ENCODE data around the gene ABLIM2. TPM values are rescaled to one million over a fixed set of nuclear protein-coding genes. Genes with fewer than 3 reads are reported as not detected.

ABLIM2 gene
- polyA plus RNA-seq, 3 donors, result 0.21 TPM; not detected in 2

DNA sequence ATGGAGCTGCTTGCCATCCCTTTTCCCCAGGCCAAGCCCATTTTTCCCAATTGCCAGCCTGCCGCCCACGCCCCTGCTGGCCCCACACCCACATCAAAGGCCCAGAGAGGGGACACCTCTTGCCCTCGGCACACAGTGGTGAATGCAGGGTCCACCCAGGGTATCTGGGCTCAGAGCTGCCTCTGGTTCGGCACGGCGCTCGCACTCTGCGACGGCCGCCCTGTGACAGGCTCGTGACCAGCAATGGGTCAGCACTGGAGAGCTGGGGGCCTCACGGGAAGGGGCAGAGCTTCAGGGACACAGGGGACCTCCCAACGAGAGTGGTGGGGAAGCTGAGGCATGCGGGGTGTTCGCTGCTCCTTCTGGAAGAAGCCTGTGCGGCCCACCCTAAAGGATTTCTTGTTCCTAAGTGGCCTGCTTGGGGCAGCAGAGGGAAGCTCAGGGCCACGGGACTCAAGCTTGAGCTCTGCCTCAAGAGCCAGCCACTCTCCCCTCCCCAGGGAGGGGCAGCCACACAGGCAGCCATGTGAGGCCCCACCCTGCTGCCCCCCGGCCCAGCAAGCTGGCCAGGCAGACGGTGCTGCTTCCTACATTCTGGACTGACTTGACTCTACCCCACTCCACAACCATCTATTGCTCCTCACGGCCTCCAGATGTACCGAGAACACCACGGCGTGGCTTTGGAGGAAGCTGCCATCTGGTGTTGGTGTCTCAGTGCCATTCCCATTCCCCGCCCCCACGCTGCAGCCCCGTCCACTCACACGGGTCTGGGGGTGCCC is 73.7 kb downstream of the ABLIM2 start:
- peaks cover 0 to 2% of the 10 kb centered on the region in 2 donors for H3K27me3 ChIP-seq (ENCODE audit: control insufficient read depth in 2 of 2, insufficient read depth in 2 of 2, low read length in 2 of 2)
- no peak overlapping the region for H3K4me3 ChIP-seq (replicated peaks in 1 of 3; ENCODE audit: low read depth in 2 of 3, low read length in 3 of 3)
- no peak overlapping the region for H3K4me2 ChIP-seq (replicated peaks; ENCODE audit: extremely low read depth, low read length, poor library complexity, severe bottlenecking)
- H3K36me3 Mint-ChIP-seq, result no peaks in the 10 kb centered on the region
- no peaks in the 10 kb centered on the region for H3K4me1 Mint-ChIP-seq
- H3K27ac Mint-ChIP-seq, result no peak overlapping the region
- H3K4me3 Mint-ChIP-seq, result no peak overlapping the region
- H3K36me3 ChIP-seq (replicated peaks in 1 of 2; ENCODE audit: control insufficient read depth in 1 of 2, insufficient read depth in 2 of 2, low read length in 2 of 2), result no peaks in the 10 kb centered on the region
- no peak overlapping the region for H3K9ac ChIP-seq (ENCODE audit: insufficient read depth, low read length, poor library complexity, severe bottlenecking)
- no peak for DNase-seq
- no peaks in the 10 kb centered on the region for H3K9me3 Mint-ChIP-seq
- WGBS (ENCODE audit: insufficient coverage), result 82% methylated on average over 26 of the region's 27 CpGs
- intact Hi-C loops (cut with micrococcal nuclease), result no loop called here
- H3K79me2 ChIP-seq (ENCODE audit: insufficient read depth, low read length), result no peaks in the 10 kb centered on the region
- no peak overlapping the region for H2AFZ ChIP-seq (ENCODE audit: insufficient read depth, low read depth, low read length, poor library complexity, severe bottlenecking)
- no peaks in the 10 kb centered on the region for H3K4me1 ChIP-seq (ENCODE audit: control insufficient read depth in 1 of 2, insufficient read depth in 2 of 2, low read length in 2 of 2)
- H3K9me3 ChIP-seq (replicated peaks in 1 of 2; ENCODE audit: control insufficient read depth in 1 of 2, insufficient read depth in 1 of 2, low read length in 2 of 2), result no peaks in the 10 kb centered on the region
- H4K20me1 ChIP-seq (ENCODE audit: insufficient read depth, low read length), result no peaks in the 10 kb centered on the region
- peaks cover 4 to 16% (median 11%) of the 10 kb centered on the region in 3 donors for H3K27me3 Mint-ChIP-seq (ENCODE audit: low read depth in 3 of 3)
- TF ChIP-seq, protein P1, sequence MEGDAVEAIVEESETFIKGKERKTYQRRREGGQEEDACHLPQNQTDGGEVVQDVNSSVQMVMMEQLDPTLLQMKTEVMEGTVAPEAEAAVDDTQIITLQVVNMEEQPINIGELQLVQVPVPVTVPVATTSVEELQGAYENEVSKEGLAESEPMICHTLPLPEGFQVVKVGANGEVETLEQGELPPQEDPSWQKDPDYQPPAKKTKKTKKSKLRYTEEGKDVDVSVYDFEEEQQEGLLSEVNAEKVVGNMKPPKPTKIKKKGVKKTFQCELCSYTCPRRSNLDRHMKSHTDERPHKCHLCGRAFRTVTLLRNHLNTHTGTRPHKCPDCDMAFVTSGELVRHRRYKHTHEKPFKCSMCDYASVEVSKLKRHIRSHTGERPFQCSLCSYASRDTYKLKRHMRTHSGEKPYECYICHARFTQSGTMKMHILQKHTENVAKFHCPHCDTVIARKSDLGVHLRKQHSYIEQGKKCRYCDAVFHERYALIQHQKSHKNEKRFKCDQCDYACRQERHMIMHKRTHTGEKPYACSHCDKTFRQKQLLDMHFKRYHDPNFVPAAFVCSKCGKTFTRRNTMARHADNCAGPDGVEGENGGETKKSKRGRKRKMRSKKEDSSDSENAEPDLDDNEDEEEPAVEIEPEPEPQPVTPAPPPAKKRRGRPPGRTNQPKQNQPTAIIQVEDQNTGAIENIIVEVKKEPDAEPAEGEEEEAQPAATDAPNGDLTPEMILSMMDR (IDR thresholded peaks at IDR 0.05), result no peak
- no peak overlapping the region for H3K27ac ChIP-seq (ENCODE audit: low read depth in 1 of 2, low read length in 2 of 2)

GRCh38 chr4:8084031-8084660 is 74.5 kb downstream of the ABLIM2 start:
- 89% methylated on average over 17 of the region's 17 CpGs for WGBS (ENCODE audit: insufficient coverage)
- no peak overlapping the region for H3K4me2 ChIP-seq (replicated peaks; ENCODE audit: extremely low read depth, low read length, poor library complexity, severe bottlenecking)
- Mint-ChIP-seq H3K27me3 (ENCODE audit: low read depth in 3 of 3) (peaks cover 5 to 21% (median 19%) of the 10 kb centered on the region in 3 donors), H3K4me1 (no peaks in the 10 kb centered on the region), H3K36me3 (no peaks in the 10 kb centered on the region), H3K4me3 (no peak overlapping the region), H3K27ac (no peak overlapping the region), H3K9me3 (no peaks in the 10 kb centered on the region)
- intact Hi-C loops (cut with micrococcal nuclease), result no loop called here
- no peak overlapping the region for H2AFZ ChIP-seq (ENCODE audit: insufficient read depth, low read depth, low read length, poor library complexity, severe bottlenecking)
- no peak overlapping the region for H3K27ac ChIP-seq (ENCODE audit: low read depth in 1 of 2, low read length in 2 of 2)
- H3K27me3 ChIP-seq (ENCODE audit: control insufficient read depth in 2 of 2, insufficient read depth in 2 of 2, low read length in 2 of 2), result peaks cover 0 to 3% of the 10 kb centered on the region in 2 donors
- no peak overlapping the region for H3K4me3 ChIP-seq (replicated peaks in 1 of 3; ENCODE audit: low read depth in 2 of 3, low read length in 3 of 3)
- no peaks in the 10 kb centered on the region for H3K4me1 ChIP-seq (ENCODE audit: control insufficient read depth in 1 of 2, insufficient read depth in 2 of 2, low read length in 2 of 2)
- no peaks in the 10 kb centered on the region for H3K9me3 ChIP-seq (replicated peaks in 1 of 2; ENCODE audit: control insufficient read depth in 1 of 2, insufficient read depth in 1 of 2, low read length in 2 of 2)
- TF ChIP-seq, protein P1 (IDR thresholded peaks at IDR 0.05), result no peak
- no peaks in the 10 kb centered on the region for H3K36me3 ChIP-seq (replicated peaks in 1 of 2; ENCODE audit: control insufficient read depth in 1 of 2, insufficient read depth in 2 of 2, low read length in 2 of 2)
- no peak overlapping the region for H3K9ac ChIP-seq (ENCODE audit: insufficient read depth, low read length, poor library complexity, severe bottlenecking)
- DNase-seq, result no peak
- no peaks in the 10 kb centered on the region for H4K20me1 ChIP-seq (ENCODE audit: insufficient read depth, low read length)
- no peaks in the 10 kb centered on the region for H3K79me2 ChIP-seq (ENCODE audit: insufficient read depth, low read length)
